DOHH2 (cell line): Measurements from ENCODE around the gene TACC2.

Experiments used
- CTCF ChIP-seq: fragments of 200-600 bp; sonication (generic); IDR thresholded peaks from one replicate; pipeline ENCODE4 v1.5.1; 2014; ENCODE audit warnings: antibody characterized with exemption, mild to moderate bottlenecking, low read depth, low read length; ENCODE audit not compliant: poor library complexity, severe bottlenecking
- EZH2phosphoT487 ChIP-seq: fragments of 200-600 bp; sonication (generic); IDR thresholded peaks from 2 replicates; pipeline ENCODE4 v1.6.1; 2017; ENCODE audit warnings: borderline replicate concordance, mild to moderate bottlenecking, antibody characterized with exemption, low read length, moderate library complexity, mixed read lengths

GRCh38 chr10:122007415-122007814 is 18.5 kb downstream of the TACC2 start:
- TF ChIP-seq CTCF: no peak
- no peak for TF ChIP-seq EZH2phosphoT487
